ENCODE results near the gene PTPN13.
"Not testable (repeated sequence)": the region's sequence is repeated elsewhere in the genome, so short reads cannot be mapped to it uniquely, and the experiment has no call there.

PTPN13 gene

DNA sequence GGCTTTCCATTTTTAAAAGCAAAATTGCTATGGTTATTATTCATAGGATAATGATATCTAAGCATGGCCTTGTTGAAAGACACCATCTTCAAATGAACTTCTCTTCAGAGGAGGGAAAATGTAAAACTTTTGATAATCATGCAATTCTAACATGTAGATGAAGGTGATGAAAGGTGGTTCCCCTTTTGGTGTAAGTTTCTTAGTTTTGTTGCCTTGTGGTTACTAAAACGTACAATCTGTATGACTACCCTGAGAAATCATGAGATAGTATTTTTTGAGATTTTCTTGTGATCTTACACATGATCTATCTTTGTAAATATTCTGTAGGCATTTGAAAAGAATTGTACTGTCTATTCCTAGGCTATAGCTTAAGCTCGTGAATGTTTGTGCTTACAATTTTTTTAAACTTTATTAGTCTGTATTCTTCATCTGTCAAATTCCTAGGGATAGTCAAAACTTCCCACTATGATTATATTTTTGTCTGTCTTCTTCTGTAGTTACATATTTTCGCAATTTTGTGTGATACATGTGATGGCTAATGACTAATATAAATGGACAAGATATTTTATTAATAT is 47.5 kb downstream of the PTPN13 start:
- DNase-seq: peak in 2 of 4 experiments; percentile 1 to 6

DNA sequence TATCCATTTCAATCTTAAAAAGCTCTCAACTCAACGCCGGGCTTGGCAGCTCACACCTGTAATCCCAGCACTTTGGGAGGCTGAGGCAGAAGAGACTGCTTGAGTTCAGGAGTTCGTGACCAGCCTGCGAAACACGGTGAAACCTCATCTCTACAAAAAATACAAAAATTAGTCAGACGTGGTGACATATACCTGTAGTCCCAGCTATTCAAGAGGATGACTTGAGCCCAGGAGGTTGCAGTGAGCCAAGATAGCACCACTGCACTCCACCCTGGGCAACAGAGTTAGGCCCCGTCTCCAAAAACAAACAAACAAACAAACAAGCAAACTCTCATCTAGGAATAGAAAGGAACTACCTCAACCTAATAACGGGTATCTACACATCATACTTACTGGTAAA is 50.8 kb downstream of the PTPN13 start:
- DNase-seq: no peak

- DNase-seq: no peak
These were observed 58.3 kb downstream of the PTPN13 start for GRCh38 chr4:86652332-86652932.

DNA sequence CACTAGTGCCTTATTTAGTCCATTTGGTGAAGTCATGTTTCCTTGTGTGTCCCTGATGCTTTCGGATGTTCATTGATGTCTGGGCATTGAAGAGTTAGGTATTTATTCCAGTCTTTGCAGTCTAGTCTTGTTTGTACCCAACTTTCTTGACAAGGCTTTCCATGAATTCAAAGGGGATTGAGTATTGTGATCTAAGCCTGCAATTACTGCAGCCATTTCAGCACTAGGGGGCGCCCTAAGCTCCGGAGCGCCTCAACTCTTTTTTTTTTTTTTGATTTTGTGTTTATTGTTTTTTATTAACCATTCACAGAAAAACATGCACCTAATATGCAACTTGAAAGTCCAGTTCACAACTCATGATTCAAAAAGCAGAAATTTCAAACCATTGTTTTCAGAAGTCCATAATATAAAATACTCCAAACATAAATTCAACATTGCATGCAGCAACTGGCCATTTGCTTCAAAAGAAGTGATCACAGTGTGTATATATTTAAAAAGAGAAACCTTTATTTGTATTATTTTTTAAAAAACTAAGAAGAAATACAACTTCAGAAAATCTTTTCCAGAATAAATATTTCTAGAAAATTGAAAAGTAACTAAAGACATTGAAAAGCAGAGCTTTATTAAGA is 59.2 kb downstream of the PTPN13 start:
- peak in 3 of 4 experiments; percentile 9 to 54 (median 26) for DNase-seq

DNA sequence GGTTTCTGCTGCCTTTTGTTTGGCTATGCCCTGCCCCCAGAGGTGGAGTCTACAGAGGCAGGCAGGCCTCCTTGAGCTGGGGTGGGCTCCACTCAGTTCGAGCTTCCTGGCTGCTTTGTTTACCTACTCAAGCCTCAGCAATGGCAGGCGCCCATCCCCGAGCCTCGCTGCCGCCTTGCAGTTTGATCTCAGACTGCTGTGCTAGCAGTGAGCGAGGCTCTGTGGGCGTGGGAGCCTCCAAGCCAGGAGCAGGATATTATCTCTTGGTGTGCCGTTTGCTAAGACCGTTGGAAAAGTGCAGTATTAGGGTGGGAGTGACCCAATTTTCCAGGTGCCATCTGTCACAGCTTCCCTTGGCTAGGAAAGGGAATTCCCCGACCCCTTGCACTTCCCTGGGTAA is 62.7 kb downstream of the PTPN13 start:
- DNase-seq: not testable (repeated sequence)

DNA sequence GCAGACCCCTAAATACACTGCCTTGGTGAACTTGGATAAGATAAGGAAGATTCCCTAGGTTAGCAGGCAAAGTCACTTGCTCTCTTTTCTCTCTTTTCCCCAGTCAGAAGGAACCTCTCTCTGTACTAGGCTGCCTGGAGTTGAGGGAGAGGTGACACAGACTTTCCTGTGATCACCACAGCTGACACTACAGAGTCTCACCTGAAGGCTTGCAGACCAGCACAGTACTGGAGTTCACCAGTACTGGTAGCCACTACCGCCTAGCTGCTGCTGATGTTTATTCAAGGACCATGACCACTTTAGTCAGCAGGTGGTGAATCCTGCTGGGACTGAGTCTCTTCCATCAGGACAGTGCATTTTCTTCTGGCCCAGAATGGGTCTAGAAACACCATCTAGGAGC is 63.3 kb downstream of the PTPN13 start:
- DNase-seq: no peak

- no peak for DNase-seq
These were observed 63.8 kb downstream of the PTPN13 start for GRCh38 chr4:86657910-86658309.

DNA sequence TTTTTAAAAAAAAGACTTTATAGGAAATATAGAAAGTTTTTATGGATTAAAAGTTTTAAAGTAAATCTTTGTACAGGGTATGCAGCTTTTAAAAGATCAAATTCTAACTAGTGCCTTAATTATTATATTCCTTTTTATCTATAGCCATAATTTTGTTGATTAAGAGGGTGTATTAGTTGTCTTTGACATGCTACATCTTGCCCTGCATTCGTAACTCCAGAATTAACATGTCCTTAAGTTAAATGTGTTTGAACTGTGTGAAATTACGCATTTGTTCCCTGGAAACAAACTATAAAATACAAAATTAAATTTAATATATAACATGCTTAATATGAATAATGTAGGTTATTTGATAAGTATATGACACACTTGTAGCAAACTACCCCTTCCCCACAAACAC is 66.3 kb downstream of the PTPN13 start:
- no peak for DNase-seq

DNA sequence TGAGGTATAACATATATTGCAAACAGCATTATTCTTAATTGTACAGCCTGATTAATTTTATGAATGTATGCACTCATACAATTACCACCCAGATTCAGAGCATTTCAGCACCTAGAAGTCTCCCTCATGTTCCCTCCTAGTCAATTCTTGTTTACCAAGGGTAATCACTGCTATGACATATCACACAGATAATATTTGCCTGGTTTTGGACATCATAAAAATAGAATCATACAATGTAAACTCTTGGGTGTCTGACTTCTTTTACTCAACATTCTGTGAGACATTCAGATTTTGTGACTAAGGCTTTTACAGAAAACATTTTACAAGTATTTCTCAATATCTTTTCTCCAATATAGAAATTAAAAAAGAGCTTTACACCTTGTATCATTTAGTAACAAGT is 66.9 kb downstream of the PTPN13 start:
- DNase-seq: no peak

DNA sequence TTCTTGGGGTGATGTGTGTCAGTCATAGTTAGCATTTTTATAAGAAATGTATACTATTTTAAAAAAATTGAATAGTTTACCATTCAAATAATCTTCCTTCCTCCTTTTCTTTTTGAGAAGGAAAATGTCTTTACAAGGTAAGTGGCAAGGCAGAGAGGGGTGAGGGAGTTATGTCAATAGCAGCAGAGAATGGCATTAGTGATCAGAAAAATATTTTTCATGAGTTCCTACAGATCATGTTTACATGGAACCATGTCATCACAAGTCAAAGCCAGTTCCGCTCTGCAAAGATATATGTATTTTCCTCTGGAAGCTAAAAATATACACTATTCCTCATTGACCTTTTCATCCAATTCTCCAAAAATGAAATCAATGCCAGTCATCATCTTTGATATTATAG is 67.3 kb downstream of the PTPN13 start:
- no peak for DNase-seq

DNA sequence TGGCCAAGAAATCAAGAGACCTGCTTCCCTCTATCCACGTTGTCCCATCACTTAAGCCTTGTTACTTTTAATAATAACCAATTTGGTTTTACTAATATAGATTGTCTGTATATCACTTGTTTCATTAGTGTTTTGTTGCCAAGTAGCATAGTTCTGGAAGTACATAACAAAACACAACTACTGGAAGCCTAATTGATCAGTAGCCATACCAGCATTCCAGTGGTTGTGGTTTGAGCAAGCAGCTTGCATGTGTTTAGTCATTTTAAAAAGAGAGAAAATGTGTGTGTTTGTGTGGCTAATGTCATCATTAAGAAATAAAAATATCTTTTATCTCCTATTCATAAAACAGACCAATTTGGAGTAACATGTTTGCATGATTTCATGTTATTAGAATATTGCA is 70.8 kb downstream of the PTPN13 start:
- DNase-seq: no peak

- no peak for DNase-seq
These were observed 76.2 kb downstream of the PTPN13 start for GRCh38 chr4:86670298-86670697.

DNA sequence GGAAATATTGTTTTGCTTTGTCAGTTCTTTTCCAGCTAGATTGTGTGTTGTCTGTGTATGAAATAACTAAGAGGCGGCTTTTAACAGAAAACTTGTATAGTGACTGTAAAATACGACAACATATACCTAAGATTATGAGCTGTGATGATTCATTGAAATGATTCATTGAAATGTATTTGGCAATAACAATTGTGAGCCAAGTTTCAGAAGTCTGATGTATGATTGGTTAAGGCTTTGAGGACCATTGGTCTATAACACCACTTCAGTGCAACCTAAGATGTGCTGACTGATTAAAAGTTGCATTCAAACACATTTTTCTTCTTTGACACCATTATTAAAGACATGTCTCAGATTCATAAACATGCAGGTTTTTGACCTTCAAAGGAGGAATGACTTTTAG is 76.6 kb downstream of the PTPN13 start:
- DNase-seq: no peak

- no peak for DNase-seq
These were observed 81.4 kb downstream of the PTPN13 start for GRCh38 chr4:86675548-86675947.

GRCh38 chr4:86678796-86679195 is 84.7 kb downstream of the PTPN13 start:
- DNase-seq: no peak

- no peak for DNase-seq
These were observed 85.3 kb downstream of the PTPN13 start for GRCh38 chr4:86679441-86679840.

GRCh38 chr4:86683167-86683566 is 89.1 kb downstream of the PTPN13 start:
- no peak for DNase-seq

- no peak for DNase-seq
These were observed 89.9 kb downstream of the PTPN13 start for GRCh38 chr4:86683983-86684382.

DNA sequence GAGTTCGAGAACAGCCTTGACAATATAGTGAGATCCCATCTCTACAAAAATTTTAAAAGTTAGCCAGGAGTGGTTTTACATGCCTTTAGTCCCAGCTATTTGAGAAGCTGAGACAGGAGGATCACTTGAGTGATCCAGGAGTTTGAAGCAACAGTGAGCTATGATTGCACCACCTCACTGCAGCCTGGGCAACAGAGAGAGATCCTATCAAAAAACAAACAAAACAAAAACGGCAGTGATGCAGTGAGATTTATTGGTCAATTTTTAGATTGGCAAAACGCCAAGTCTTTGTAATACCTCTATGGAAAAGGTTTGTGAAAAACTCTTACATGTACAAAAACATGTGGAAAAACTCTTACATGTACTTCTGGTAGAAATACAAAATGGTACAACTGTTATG is 91.3 kb downstream of the PTPN13 start:
- DNase-seq: peak in 1 of 4 experiments; percentile 1

DNA sequence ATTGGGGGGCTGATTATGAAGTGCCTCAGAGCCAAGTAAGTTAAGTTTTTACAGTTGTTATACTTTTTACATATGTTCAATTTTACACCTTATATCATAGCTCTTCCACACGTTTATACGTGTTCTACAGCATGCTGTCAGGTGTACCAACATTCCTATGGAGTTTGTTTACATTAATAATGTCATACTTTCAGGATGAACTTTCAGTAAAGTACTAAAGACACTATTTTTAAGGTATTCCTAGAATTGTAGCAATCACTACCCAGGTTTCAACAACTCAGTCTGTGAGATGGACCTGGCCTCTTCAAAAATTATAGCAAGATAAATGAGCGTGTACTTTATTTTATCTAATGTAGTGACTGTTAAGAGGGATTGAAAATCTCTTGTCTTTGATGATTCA is 92.6 kb downstream of the PTPN13 start:
- no peak for DNase-seq

DNA sequence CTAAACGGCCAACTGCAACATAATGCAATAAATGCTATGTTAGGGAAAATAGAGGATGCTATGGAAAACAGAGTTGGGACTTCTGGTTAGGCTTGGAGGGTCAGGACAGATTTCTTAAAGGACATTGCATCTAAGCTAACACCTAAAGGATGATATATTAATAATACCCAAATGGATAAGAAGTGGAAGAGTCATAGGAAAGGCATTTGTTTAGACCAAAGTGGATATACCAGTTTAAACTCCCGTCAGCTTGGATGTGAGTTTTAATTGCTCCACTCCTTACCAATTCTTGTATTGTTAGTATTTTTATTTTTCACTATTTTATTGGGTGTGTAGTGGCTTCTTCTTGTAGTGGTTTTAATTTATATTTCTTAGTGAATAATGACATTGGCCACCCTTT is 93.9 kb downstream of the PTPN13 start:
- DNase-seq: no peak

- DNase-seq: no peak
These were observed 110.5 kb downstream of the PTPN13 start for GRCh38 chr4:86704601-86705000.

DNA sequence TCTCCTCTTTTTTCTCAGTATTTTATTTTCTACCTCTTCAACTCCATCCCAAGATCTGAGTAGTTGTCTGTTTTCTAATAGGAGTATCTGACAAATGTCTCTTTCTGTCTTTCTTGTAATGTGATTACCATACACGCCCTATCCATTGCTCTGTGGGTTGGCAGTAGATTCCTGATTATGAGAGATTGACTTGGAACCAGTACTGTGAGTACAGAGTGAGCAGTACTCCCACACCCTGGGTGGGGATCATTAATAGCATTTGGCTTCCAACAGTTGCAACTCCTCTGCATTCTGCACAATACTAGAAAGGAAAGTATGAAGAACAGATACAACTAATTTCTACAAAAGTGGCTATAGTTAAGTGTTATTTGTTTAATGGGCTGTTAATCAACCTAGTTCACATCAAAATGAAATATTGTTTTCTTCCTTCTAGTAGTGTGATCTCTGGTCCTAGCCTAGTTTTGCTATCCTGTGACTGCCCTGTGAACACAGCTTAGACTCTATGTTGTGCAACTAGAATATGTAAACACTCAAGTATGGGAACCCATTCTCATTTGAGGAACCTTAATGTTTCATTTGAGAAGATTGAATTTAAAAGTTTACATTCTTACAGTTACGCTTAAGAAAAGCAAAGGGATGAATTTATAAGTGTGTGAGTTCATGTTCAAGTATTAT is 112.9 kb downstream of the PTPN13 start:
- peak in 3 of 4 experiments; percentile 3 to 34 (median 13) for DNase-seq

- DNase-seq: no peak
These were observed 123.5 kb downstream of the PTPN13 start for GRCh38 chr4:86717651-86718050.

Measured in suppressor macrophage (primary cell).